NCI-H187 (cell line): ENCODE measurements around the gene FST.
A peak's percentile ranks its signal among the peaks of the same experiment; 100 is the strongest.

Source experiments
- DNase-seq, 2 experiments: peaks; one replicate each; lab custom pipeline; 2025; lab: John Stamatoyannopoulos, UW

FST gene

GRCh38 chr5:53473633-53474032, 6.8 kb upstream of the FST start:
- DNase-seq: no peak

- no peak for DNase-seq
Observed at GRCh38 chr5:53475320-53475719, 5.1 kb upstream of the FST start.

- DNase-seq: no peak
Observed at GRCh38 chr5:53476019-53476418, 4.4 kb upstream of the FST start.

DNA sequence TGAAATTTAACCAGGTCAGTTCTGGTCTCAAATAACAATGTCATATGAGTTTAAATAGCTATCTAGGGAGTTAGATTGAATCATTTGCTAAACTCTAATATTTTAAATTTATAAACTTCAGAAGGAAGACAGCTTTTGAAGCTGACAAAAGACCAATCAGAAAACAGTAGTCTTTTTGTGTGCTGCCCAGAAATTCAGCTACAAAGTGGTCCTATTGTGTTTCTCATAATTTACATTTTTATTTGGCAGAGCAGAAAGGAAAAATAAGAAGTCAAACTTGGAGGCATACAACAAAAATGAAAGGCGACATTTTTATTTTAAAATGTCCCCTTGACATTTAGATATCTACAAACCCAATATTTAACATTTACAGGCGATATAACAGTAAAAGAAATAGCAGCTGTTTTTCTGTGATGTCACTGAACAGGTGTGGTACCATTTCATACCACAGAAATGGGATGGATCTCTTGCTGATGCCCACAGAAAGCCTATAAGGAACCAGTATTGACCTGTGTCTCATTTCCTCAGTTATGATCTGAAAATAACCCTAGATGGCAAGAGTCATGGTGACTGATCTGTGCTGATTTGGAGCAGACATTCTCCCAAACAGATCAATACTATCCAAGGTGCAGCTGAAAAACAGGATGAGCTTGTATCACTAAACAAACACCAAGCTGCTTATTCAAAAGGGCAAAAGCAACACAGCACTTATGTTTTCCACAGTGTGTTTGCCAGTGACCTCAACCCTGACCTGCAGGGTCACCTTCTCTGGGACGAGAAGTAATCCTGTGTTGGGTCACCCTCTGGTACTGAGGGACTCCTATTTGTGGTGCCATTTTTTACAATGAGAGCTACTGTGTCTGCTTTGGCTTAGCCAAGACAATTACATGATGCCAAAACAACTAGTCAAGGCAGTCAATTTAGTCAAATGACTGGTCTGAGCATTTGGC, 3.6 kb upstream of the FST start:
- no peak for DNase-seq

DNA sequence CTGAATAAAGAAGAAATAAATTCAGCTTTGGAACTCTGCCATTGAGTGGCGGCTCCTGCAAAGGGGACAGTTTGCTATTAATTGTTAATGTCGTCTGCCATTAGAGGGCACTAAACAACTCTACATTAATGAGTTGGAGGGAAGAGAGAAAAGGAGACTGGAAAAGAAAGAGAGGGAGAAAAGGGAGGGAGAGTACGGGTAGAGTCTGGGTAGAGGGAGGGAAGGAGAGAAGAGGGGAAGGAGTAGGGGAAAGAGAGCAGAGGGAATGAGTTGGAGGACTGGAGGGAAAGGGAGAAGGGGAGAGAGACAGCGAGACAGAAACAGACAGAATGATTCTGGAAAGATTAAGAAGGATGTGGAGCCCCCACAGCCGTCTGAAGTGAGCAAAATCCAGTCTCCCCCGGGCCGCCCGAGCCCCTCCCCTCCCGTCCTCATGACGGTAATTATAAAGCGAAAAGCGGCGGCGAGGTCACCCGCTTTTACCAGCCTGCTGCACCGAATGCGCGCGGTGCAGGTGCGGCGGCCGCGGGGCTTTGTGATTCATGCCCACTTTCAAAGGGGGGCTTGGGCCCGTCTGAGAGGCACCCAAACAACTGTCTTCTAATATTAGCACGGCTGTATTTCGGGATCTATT, 1.9 kb upstream of the FST start:
- DNase-seq: no peak

DNA sequence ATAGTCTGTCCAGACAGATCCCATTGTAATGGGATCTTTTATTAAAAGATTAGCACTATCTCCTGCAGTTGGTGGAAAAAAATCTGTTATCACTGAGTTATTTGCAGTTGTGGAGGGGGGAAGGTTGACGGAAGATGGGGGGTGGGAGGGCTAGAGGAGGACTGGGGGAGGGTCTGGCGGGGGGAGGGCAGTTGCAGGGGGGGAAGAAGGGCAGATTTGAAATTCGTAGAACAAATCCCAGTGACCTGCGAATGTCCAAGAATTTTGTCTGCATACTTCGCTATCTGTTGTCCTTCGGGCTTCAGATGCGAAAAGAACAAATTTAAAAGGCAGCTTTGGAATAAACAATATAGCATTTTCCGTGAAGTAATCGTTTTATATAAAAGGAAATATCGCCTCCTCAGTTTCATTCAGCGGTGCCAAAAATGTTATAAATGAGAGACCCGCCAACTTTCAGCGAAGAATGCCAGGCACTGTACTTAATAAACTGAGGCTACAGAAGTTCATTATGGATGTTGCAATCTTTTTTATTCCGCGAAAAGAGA, 1.3 kb upstream of the FST start:
- DNase-seq: no peak

- no peak for DNase-seq
Observed at GRCh38 chr5:53479590-53480415, 626 bp upstream of the FST start.

DNA sequence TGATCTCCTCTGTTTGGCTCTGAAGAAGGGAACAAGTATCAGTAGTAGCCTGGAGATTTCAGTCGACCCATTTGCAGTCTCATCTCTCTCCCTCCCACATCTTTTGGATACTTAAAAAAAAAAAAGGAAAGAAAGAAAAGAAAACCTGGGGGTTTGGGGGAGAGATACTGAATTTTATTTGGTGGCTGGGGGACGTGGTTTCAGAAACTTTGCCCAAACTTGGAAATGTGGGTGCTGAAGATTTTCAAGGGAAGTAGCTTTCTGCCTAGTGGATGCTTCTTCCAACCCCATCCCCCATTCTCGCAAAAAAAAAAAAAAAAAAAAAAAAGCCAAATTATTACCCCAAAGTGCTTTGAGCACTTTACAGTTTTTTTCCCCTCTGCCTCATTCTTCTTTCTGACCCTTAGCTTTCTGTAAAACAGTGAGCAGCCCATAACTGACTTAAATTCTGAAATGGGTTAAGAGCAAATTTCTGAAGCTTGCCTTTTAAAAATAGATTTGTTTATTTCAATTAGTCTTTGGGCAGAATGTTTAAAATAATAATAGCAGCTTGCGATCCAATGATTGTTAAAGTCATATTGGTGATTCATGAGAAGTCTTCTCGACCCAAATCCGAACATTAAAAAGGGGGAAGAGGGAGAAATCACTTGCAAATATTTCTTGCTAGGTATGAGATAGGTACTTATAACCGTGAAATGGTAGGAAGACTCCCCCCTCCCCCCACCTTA, 894 bp downstream of the FST start:
- no peak for DNase-seq

DNA sequence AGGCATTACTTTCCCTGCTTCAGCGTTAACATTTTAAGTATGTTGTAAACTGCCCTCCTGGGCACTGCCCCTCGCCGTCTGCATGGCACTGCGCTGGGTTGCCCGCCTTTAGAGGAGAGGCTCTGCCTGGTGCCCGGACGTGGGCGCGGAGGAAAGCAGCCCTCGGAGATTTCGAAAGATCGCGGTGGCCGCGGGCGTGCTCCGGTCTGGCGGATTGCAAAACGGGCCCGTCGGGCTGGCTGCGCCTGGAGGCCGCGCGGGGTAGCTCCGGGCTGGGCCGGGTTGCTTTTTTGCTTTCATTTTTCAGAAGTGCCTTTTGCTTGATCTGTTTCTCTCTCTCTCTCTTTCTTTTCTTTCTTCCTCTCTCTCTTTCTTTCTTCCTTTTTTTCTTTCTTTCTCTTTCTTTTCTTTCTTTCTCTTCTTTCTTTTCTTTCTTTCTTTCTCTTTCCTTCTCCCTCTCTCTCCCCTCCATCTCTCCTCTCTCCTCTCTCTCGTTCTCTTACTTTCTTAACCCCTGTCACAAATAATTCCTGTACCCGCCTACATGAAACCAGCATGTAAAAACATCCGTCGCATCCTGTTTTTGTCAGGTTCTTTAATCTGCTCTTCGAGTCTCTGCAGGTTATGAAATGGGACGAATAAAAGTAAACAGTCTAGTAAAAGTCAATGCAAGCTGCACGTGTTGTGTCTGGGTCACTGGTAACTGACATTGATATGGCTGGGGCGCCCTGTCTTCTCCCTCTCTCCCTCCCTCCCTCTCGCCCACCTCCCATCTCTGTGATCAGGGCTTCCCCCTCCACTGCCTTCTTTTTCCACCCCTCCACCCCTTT, 1.7 kb downstream of the FST start:
- DNase-seq: peak in 1 of 2 experiments; percentile 15

GRCh38 chr5:53482717-53483638, 2.5 kb downstream of the FST start:
- DNase-seq: no peak

DNA sequence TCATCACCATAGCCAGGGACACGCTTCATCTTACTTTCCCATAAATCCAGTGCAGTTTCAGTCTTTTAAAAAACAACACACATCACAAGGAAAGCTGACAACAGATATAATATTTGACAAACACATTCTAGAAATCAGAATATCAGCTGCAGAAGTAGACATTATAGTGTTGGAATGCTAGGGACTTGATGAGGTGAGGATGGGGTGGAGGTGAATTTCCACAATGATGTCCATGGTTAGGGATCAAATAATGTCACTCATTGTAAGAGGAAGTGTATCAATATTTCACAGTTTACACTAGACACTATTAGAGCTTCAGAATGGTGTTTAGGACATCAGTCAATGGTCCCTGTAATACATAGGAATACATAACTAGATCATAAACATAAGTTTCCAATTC, 7.0 kb downstream of the FST start:
- no peak for DNase-seq

DNA sequence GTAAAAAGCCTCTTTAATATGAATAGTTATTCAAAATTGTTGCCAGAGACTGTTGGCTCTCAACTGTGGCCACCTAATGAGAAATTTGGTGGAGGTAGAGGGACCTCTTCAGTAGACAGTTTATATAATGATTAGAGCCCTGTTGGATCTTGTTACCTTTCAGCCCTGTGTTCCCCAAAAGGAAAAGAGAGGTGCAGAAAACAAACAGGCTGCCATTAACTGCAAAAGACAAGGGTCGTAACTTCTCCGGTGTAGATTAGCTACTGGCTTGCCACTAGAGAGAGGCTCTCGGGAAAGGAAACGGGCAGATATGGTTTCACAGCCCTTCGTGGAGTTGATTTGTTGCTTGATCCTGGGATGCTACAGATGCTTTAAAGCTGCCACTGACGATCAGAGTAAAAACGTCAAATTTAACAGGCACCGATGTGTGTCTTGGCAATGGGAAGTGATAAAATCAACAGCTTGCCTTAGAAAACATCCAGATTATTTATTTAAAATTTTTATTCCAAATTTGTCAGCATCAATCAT, 7.8 kb downstream of the FST start:
- DNase-seq: no peak

DNA sequence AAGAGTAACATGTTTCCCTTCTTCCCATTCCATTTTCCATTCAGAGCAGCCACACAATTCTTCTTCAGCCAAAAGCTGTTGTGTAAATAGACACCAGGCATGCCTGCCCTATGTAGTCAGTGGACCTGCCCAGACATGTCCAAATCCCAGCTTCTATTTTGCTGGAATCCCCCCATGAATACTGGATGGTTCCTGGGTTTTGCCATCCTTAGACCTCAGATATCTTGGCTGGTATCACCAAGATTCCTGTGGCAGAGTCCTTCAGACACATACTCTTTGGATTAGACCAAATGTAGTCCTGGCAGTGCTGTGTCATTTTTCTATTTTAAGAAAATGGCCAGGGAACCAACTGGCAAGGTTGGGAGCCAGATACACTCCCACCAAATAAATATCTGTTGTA, 10.3 kb downstream of the FST start:
- no peak for DNase-seq

GRCh38 chr5:53501054-53501453, 20.6 kb downstream of the FST start:
- no peak for DNase-seq

GRCh38 chr5:53503562-53504218, 23.3 kb downstream of the FST start:
- no peak for DNase-seq

- DNase-seq: no peak
Observed at GRCh38 chr5:53507013-53507412, 26.6 kb downstream of the FST start.

GRCh38 chr5:53508125-53508524, 27.7 kb downstream of the FST start:
- DNase-seq: no peak

- DNase-seq: no peak
Observed at GRCh38 chr5:53512539-53512938, 32.1 kb downstream of the FST start.

DNA sequence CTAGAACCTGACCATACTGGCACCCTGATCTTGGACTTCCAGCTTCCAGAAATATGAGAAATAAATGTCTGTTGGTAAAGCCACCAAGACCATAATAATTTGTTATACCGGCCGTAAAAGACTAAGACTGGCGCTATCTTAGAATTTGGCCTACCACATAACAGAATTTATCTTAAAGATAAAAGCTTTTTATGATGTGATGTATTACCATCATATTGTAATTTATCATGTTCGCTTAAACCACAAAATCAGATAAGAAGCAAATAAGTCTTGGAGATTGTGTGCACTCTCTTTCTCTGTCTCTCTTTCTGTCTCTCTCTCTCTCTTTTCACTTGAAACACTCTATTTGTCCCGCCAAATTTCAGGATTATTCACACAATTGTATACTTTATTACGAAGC, 35.6 kb downstream of the FST start:
- no peak for DNase-seq
